Endometrial microvascular endothelial cells (primary cell): ENCODE measurements around the gene FBXL17. TPM values are rescaled to one million over a fixed set of nuclear protein-coding genes. Genes with fewer than 3 reads are reported as not detected.
"Not testable (repeated sequence)": the region's sequence is repeated elsewhere in the genome, so short reads cannot be mapped to it uniquely, and the experiment has no call there.

Experiments used
- in situ Hi-C: cut with HindIII; loops from 2 replicates; pipeline ENCODE4 v1.10.0; 2017; ENCODE audit warnings: low sequenced_read_pairs, low pct_unique_long_range_greater_than_20kb; ENCODE audit errors: inconsistent ontology term
- total RNA-seq: library from RNA; depleted of rRNA; stranded (reverse); fragments of >200 nt; gene quantifications from one replicate; pipeline ENCODE4 v1.2.3, GENCODE V29; 2015; ENCODE audit errors: inconsistent ontology term

The FBXL17 gene
- 21.0 TPM for total RNA-seq

DNA sequence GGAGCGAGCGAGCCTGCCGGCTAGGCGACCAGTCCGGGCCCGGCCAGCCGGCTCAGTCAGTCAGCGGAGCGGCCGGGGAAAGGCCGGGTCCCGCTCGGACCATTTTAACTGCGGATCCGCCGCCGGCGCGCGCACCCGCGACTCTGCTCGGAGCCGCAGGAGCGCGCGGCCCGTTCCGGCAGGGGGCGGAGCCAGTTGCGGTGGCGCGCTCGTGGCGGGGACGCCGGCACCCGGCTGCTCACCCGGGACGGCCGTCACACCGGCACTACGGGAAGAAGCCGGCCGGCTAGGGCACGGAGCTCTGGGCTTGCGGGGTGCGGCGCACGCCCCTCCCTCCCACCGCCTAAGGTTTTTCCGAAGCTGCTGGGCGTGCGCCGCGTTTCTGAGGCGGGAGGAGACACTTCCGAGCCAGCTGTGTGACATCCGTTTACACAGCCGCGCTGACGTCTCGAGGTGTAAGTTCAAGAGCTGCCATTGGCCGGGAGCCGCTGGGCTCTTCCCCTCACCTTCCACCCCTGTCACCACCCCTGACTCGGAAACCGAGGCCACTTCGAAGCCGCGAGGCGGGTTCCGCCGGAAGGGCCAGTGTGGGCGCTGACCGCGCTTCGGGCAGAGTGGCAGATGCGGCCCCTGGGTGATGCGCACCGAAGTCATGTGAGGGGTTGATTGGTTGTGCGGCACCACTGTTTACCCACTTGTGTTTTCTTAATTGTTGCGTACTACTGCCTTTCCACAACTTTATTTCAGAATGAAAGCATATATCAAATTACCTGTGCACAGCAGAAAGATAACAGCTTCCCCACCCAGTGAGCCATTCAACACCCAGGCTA is at the start of gene FBXL17:
Gene FBXL17 (minus strand): TSS at position 145 of the 830 bp plus-strand sequence.
- in situ Hi-C loops, result no loop called here

DNA sequence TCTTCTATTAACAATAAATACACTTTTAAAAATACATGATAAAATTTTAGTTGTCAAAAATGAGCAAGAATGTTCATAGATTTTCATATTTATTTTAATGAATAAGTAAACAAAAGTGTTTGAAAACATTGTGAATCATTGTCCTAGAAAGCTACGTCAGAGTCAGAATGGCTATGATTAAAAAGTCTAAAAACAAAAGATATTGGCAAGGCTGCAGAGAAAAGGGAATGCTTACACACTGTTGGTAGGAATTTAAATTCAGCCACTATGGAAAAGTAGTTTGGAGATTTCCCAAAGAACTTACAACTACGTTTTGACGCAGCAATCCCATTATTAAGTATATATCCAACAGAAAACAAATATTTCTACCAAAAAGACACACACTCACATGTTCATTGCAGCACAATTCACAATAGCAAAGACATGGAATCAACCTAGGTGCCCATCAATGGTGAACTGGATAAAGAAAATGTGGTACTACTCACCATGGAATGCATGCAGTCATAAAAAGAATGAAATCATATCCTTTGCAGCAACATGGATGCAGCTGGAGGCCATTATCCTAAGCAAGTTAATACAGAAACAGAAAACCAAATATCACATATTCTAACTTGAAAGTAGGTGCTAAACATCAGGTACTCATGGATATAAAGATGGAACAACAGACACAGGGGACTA is 49.2 kb upstream of the FBXL17 start:
- in situ Hi-C loops, result no loop called here

DNA sequence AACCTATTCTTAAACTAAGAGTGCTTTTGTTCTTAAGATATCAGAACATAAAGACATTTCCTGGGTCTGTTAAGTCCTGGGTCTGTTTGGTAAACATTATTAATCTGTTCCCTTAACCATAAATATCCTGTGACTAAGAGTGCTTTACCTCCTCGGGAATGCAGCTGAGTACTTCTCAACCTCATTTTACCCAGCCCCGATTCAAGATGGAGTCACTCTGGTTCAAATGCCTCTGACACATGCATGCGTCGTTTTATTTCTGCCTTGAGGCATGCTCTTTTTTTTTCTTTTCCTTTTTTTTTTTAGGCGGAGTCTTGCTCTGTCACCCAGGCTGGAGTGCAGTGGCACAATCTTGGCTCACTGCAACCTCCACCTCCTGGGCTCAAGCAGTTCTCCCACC is 39.8 kb upstream of the FBXL17 start:
- in situ Hi-C loops, result no loop called here

DNA sequence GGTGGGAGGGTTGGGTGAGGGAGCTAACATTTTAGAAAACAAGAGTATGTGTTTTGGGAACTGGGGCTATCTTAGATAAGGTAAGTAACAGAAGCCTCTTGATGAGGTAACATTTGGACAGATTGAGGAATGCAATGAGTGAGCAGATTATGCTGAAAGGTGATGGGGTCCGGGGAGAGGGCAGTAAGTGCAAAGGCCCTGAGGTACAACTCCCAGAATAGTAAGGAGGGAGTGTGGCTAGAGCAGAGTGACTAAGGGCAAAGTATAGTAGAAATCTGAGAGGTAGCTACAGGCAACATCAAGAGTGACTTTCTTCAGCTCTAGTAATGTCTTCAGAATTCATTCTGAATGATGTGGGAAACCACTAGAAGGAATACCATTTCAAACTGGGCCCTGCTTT is 38.9 kb upstream of the FBXL17 start:
- in situ Hi-C loops, result no loop called here

DNA sequence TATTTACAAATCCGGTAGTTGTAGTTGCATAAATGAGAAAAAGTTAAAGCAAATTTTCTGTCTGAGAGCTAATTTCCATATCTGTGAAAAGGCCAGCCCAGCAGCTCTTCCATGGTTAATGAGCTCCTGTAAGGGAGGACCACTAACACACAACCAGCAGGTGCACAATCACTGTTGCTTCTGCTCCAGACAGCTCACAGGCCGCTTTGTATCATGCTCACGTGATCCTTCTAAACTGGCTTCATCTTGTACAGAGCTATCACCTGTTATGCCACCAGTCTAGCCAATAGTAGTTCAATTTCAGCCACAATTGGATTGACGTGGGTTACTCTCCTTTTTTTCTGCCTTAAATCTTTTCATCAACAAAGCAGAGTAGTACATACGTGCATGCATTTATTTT is 38.3 kb upstream of the FBXL17 start:
- in situ Hi-C loops, result no loop called here

DNA sequence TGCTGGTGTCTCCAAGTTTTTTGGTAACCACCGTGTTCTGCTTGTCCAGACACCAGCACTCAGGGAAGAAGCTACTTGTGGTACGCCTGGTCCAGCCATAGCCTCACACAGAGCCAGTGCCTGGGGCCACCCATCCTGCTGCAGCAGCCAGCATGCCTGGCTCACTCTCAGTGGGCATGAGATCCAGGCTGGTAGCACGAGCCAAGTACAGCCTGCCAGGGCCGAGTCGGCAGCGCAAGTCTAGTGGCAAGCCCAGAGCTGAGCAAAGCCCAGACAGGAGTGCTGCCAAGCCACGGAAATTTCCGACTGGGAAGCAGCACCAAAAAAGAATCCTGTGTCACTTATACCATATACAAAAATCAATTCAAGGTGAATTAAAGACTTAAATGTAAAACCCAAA is 36.3 kb upstream of the FBXL17 start:
- in situ Hi-C loops, result no loop called here

DNA sequence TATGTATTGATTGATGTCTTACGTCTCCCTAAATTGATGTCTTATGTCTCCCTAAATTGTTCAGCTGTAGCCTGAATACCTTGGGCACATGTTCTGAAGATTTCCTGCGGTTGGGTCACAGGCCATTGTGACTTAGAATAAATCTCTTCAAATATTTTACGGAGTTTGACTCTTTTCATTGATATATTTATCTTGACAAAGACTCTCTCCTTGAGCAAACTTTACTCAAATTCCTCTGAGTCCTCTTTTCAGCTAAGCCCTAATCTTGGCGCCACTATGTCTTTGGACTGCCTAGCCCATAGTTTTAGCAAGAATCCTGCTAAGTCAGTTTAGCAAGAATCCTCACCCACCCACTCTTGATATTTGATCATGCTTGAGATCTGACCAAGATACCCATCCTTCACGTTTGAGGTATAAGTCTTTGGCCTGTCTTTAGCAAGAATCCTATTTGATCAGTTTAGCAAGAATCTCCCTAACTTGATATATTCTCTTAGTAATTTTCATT is 35.3 kb upstream of the FBXL17 start:
- in situ Hi-C loops, result no loop called here

DNA sequence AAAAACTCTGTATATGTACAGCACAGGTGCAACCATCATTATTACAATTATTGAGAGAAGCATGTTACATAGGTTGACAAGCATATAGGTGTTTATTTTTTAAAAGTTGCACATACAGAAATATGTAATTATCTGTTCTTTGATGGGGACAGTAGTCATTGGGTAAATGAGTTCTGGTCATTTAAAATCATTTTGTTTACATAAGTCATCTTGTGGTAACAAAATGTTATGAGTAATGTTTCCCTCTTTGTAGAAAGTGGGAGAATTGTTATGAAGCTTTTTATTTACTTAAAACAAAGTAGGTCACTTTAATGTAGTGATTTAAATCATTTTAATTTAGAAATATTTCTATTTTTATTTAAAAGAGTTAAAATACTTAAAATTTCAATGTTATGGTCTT is 33.8 kb upstream of the FBXL17 start:
- in situ Hi-C loops, result no loop called here

DNA sequence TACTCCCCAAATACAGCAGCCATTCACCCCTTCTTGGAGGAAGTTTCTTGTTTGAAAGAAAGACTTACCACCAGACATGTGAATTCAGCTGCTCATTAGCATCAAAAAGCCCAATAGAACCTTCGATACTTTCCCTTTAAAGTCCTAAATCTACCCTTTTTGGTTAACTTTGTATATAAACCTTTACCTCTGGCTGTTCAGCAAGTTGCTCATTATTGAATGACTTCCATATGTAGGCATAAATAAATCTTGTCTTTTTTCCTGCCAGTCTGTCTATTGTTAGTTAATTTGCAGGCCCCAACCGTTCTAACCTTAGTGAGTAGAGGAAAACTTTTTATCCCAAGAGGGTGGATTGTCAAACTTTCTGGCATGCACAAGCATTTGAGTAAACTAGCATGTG is 27.9 kb upstream of the FBXL17 start:
- in situ Hi-C loops, result no loop called here

DNA sequence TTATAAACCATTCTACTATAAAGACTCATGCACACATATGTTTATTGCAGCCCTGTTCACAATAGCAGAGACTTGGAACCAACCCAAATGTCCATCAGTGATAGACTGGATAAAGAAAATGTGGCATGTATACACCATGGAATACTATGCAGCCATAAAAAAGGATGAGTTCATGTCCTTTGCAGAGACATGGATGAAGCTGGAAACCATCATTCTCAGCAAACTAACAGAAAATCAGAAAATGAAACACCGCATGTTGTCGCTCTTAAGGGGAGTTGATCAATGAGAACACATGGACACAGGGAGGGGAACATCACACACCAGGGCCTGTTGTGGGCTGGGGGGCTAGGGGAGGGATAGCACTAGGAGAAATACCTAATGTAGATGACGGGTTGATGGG is 23.3 kb upstream of the FBXL17 start:
- in situ Hi-C loops, result not testable (repeated sequence)

DNA sequence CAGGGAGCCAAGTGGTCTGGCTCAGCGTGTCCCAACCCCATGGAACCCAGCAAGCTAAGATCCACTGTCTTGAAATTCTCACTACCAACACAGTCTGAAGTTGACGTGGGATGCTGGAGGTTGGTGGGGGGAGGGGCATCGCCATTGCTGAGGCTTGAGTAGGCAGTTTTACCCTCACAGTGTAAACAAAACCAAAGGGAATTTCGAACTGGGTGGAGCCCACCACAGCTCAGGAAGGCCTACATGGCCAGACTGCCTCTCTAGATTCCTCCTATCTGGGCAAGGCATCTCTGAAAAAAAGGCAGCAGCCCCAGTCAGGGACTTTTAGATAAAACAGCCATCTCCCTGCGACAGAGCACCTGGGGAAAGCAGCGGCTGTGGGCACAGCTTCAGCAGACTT is 17.1 kb upstream of the FBXL17 start:
- in situ Hi-C loops, result no loop called here

DNA sequence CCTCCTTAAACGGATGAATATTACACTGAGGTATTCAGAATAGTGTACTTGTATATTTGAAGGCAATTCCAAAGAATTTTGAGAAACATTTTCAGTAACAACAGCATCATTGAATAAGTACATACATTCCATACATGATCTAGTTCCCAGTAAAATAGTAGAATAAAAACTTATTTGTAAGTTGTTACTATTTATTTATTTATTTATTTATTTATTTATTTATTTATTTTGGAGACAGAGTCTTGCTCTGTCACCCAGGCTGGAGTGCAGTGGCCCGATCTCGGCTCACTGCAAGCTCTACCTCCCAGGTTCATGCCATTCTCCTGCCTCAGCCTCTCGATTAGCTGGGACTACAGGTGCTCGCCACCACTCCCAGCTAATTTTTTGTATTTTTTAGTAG is 14.9 kb upstream of the FBXL17 start:
- in situ Hi-C loops, result not testable (repeated sequence)

DNA sequence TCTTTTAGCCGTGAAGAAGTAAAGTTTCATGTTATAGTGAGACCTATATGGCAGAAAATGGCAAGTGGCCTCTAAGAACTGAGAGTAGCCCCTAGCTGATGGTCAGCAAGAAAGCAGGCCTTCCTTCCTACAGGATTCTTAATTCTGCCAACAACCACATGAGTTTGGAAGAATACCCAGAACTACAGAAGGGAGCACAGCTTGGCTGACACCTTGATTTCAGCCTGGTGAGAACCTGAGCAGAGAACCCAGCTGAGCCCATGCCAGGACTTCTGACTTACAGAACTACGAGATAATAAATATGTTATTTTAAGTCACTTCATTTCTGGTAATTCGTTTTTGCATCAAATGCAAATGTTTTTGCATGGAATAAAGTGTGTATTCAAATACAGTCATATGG is 5.9 kb upstream of the FBXL17 start:
- in situ Hi-C loops, result no loop called here

DNA sequence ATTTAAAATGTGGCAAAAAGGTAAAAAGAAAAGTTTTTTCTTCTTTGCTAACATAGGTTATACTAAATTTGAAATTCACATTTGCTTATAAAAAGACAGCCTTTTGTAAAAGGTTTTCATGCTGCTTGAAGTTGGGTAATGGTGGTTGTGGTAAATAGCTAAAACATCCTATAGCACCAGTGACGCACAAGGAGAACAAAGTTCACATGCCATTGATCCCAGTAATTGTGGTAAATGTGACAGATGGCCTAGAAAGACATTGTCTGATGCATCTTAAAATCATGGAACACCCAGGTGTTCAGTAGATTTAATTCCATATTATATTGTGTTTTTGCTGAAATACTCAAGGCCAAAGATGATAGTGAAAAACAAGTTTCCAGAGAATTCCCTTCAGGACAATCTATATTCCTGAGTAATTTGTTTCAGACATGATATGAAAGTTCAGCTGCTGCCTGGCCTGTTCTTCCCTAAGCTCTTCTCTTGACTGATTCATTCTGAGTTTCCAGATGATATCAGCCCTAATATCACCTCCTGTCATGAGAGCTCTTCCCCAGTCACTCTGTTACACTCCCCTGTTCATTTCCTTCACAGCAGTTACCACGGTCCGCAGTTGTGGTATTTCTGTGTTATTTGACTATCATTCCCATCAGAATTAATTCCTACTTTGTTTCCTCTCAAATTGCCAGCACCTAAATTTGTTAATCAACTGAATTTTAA is 4.6 kb upstream of the FBXL17 start:
- in situ Hi-C loops, result no loop called here

DNA sequence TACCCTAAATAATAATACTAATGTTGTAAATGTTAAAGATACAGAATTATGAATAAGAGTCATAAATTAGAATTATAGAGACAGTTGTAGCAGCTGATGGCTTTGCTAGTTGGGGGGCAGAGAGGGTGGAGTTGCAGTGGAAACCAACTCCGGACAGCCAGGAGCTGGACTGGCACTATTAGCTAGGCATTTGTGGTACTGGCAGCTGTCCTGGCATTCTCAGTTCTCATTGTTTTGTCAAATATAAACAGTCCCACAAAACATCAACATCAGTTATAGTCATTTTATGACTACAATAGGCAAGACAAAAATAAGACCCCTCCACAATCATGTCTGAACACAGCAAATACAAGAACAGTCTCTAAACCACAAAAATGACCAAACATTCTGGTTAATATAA is 2.8 kb upstream of the FBXL17 start:
- in situ Hi-C loops, result no loop called here

DNA sequence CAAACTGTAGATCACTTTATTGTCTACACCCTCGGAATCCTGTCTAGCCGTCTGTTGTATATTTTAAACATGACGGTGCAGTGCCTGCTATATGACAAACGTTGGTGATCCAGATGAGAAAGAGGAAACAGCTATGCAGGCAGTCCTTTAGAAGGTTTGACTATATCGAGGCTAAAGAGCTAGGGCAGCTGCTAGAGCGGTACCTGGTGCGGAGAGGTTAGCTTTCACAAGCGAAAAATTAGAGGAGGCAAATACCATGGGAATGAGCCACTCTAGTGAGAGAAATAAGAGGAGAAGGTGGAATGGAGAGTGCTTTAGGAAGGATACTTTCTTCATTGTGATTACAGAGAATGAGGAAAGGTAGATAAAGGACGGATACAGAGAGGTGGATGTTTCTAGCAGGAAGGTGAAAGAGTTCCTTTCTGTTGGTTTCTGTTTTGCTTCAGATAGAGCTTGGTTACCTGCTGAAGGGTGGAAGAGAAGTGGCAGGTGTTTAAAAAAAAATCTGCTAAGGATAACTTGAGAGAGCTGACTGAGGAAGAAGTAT is 959 bp upstream of the FBXL17 start:
- in situ Hi-C loops, result no loop called here

DNA sequence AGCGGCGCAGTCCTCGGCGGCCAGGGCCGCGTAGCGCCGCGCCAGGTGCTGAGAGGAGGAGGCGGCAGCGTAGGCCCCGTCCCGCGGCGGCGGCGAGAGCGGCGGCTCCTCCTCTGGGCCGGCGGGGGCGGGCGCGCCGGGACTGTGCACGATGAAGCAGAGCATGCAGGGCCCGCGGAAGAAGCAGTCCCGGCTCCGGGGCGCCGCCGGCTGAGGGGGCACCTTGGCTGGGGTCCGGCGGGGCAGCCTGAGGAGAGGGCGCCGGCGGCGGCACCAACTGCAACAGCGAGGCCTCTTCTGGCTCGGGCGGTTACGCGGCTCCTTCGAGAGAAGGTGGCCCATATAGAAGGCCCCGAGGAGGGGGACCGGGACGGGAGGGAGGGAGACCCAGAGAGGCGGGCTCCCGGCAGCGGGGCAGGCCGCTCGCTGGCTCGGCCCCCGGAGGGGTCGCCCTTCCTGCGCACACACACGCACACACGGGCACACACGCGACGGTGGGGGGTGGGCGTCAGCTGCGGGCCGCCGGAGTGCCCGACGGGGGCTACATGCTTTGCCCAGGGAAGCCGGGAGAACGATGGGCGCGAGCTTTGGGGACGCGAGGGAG is 446 bp downstream of the FBXL17 start:
- in situ Hi-C loops, result no loop called here

DNA sequence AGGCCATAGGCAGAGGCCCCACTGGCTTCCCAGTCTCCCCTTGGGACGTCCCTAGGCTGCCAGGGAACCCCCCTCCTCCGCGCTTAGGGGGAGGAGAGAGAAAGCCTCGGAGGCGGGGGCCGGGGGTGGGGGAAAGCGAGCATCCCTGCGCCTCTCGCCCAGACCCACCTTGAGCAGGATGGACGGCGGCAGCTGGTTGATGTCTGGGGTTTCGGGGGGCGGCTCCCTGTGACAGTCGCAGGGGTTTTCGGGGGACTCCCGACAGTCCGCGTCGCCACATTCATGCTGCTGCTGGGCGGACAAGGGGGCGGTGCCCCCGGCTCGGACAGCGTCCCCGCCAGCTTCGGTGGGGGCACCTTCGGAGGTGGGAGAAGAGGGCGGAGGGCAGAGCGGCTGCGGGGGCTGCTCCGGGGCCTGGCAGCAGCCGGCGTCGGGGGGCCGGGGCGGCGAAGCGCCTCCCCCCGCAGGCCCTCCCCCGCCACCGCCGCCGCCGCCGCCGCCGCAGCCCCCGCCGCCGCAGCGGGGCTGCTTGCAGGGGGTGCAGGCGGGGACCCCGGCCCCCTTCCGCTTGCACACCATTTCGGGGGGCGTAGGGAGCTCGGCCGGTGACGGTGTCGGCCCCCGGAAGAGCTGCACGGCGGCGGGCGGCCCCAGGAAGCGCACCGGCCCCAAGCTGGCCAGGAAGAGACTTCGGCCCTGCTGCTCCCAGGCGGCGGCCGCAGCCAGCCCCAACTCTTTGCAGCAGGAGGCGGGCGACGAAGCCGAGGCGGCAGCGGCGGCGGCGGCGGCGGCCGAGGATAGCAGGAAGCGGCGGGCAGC is 1.2 kb downstream of the FBXL17 start:
- in situ Hi-C loops, result no loop called here
